Body of pancreas (tissue), 4 donors: Measurements from ENCODE around the gene CS.

Experiments used
- POLR2A ChIP-seq, 3 donors: fragments of 450-650 bp; IDR thresholded peaks; one replicate each; pipeline ENCODE4 v1.6.1; 2016; ENCODE audit warnings: antibody characterized with exemption in 3 of 3, mild to moderate bottlenecking in 2 of 3
- TF ChIP-seq, protein P1 (sequence below), 7 experiments: fragments of 450-650 bp in 4 of 7; fragments of 200-600 bp in 3 of 7; sonication (generic) in 3 of 7; IDR thresholded peaks; one replicate each; pipeline ENCODE4 v1.5.1; 2016 to 2019; ENCODE audit warnings: antibody characterized with exemption in 7 of 7

DNA sequence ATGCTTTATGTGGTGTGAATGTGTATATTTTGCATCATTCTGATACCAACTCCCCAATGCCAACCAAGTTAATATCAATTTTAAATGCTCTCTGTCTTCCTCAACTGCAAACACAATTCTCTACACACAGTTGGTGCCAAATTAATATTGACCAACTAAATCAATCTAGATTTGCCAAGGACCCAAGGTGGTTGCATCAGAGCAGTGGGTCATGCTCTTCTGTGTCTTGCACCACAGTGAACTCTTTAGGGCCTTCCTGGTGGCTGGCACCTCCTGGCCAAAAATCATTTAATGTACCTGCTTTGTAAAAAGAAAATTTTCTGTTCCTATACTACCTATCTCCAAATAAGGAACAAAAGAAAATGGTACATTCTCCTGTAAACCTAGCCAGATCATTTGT, 19.3 kb downstream of the CS start:
- TF ChIP-seq, protein P1, sequence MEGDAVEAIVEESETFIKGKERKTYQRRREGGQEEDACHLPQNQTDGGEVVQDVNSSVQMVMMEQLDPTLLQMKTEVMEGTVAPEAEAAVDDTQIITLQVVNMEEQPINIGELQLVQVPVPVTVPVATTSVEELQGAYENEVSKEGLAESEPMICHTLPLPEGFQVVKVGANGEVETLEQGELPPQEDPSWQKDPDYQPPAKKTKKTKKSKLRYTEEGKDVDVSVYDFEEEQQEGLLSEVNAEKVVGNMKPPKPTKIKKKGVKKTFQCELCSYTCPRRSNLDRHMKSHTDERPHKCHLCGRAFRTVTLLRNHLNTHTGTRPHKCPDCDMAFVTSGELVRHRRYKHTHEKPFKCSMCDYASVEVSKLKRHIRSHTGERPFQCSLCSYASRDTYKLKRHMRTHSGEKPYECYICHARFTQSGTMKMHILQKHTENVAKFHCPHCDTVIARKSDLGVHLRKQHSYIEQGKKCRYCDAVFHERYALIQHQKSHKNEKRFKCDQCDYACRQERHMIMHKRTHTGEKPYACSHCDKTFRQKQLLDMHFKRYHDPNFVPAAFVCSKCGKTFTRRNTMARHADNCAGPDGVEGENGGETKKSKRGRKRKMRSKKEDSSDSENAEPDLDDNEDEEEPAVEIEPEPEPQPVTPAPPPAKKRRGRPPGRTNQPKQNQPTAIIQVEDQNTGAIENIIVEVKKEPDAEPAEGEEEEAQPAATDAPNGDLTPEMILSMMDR (IDR thresholded peaks at IDR 0.05) = no peak
- TF ChIP-seq POLR2A (IDR thresholded peaks at IDR 0.05) = no peak
